HG03108 (cell line): ENCODE measurements around the gene INO80C.

Experiments
- ATAC-seq: cut with Tn5 transposase; IDR thresholded peaks from one replicate; pipeline ENCODE4 v1.9.1; 2021; ENCODE audit warnings: moderate library complexity; ENCODE audit not compliant: unreplicated experiment

The INO80C gene

GRCh38 chr18:35513181-35513936, 15.6 kb upstream of the INO80C start:
- no peak for ATAC-seq

GRCh38 chr18:35512761-35513160, 15.0 kb upstream of the INO80C start:
- ATAC-seq, result no peak

GRCh38 chr18:35511833-35512232, 14.1 kb upstream of the INO80C start:
- peak; percentile 13 for ATAC-seq

GRCh38 chr18:35511428-35511827, 13.7 kb upstream of the INO80C start:
- ATAC-seq, result peak; percentile 93

- no peak for ATAC-seq
These were observed 12.4 kb upstream of the INO80C start for GRCh38 chr18:35510076-35510651.

GRCh38 chr18:35508746-35509338, 11.1 kb upstream of the INO80C start:
- ATAC-seq, result no peak

GRCh38 chr18:35508030-35508429, 10.3 kb upstream of the INO80C start:
- no peak for ATAC-seq

GRCh38 chr18:35507623-35508022, 9.9 kb upstream of the INO80C start:
- no peak for ATAC-seq

GRCh38 chr18:35507192-35507591, 9.4 kb upstream of the INO80C start:
- no peak for ATAC-seq

GRCh38 chr18:35506024-35506712, 8.4 kb upstream of the INO80C start:
- no peak for ATAC-seq

- no peak for ATAC-seq
These were observed 7.2 kb upstream of the INO80C start for GRCh38 chr18:35504996-35505395.

- ATAC-seq, result no peak
These were observed 4.3 kb upstream of the INO80C start for GRCh38 chr18:35502052-35502451.

GRCh38 chr18:35501369-35501768, 3.6 kb upstream of the INO80C start:
- ATAC-seq, result no peak

- ATAC-seq, result no peak
These were observed 2.4 kb upstream of the INO80C start for GRCh38 chr18:35500113-35500512.

GRCh38 chr18:35497027-35497369, 762 bp downstream of the INO80C start:
- ATAC-seq, result peak; percentile 8

GRCh38 chr18:35495536-35496314, 2.0 kb downstream of the INO80C start:
- no peak for ATAC-seq

GRCh38 chr18:35494251-35495220, 3.2 kb downstream of the INO80C start:
- no peak for ATAC-seq

- no peak for ATAC-seq
These were observed 6.1 kb downstream of the INO80C start for GRCh38 chr18:35491700-35492077.

GRCh38 chr18:35490894-35491699, 6.7 kb downstream of the INO80C start:
- ATAC-seq, result no peak
